Retinal pigment epithelial cell (primary cell): ENCODE results near the gene CDK7.
A peak's percentile ranks its signal among the peaks of the same experiment; 100 is the strongest.

Source experiments
- DNase-seq: peaks from one replicate; pipeline ENCODE4 v3.0.0-alpha.2; 2010; ENCODE audit warnings: low read depth
- H3K4me3 ChIP-seq: 2 replicates; pipeline ENCODE4 v1.5.1; 2011; ENCODE audit warnings: mild to moderate bottlenecking, low read length, control low read depth, moderate library complexity
- TF ChIP-seq, protein P1 (sequence below): conservative IDR thresholded peaks from 2 replicates; pipeline ENCODE4 v1.5.1; 2011; ENCODE audit warnings: low read depth, low read length, control low read depth, inconsistent platforms

The CDK7 gene

DNA sequence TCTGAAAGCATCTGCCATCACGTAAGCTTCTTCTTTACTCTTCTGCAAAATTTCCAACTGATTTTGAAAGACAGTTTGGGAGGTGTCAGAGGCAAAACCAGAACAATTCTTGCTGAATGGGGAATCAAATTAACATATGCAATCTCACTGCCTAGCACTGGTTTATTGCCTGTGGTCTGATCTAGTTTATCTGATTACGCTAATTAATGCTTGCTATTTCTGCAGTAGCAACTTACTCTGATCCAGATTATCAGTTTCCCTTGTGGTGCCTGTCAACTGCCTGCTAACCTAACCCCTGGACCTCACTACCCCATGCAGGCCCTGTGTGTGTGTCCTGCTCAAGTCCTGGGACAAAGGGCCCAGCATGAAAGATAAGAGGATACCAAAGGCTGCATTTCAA lies 57.6 kb downstream of the CDK7 start:
- no peak overlapping the region for H3K4me3 ChIP-seq
- TF ChIP-seq, protein P1, sequence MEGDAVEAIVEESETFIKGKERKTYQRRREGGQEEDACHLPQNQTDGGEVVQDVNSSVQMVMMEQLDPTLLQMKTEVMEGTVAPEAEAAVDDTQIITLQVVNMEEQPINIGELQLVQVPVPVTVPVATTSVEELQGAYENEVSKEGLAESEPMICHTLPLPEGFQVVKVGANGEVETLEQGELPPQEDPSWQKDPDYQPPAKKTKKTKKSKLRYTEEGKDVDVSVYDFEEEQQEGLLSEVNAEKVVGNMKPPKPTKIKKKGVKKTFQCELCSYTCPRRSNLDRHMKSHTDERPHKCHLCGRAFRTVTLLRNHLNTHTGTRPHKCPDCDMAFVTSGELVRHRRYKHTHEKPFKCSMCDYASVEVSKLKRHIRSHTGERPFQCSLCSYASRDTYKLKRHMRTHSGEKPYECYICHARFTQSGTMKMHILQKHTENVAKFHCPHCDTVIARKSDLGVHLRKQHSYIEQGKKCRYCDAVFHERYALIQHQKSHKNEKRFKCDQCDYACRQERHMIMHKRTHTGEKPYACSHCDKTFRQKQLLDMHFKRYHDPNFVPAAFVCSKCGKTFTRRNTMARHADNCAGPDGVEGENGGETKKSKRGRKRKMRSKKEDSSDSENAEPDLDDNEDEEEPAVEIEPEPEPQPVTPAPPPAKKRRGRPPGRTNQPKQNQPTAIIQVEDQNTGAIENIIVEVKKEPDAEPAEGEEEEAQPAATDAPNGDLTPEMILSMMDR: no peak
- DNase-seq: no peak

DNA sequence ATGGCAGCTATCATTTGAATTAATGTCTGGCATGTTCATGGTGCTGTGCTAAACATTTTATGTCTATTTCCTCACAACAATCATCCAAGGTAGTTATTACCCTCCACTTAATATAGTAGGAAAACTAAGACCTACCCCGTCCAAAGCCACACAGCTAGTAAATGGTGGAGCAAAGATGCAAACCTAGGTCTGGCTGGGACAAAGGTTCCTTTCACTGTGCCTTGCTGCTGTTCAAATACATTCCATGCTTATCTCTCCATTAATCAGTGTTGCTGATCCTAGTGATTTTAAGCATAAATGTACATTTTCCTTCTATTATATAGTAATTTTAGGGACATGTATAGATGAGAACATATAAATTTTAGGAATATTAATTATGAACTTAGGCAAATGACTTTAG lies 59.2 kb downstream of the CDK7 start:
- H3K4me3 ChIP-seq: no peak overlapping the region
- DNase-seq: no peak
- TF ChIP-seq, protein P1: no peak

DNA sequence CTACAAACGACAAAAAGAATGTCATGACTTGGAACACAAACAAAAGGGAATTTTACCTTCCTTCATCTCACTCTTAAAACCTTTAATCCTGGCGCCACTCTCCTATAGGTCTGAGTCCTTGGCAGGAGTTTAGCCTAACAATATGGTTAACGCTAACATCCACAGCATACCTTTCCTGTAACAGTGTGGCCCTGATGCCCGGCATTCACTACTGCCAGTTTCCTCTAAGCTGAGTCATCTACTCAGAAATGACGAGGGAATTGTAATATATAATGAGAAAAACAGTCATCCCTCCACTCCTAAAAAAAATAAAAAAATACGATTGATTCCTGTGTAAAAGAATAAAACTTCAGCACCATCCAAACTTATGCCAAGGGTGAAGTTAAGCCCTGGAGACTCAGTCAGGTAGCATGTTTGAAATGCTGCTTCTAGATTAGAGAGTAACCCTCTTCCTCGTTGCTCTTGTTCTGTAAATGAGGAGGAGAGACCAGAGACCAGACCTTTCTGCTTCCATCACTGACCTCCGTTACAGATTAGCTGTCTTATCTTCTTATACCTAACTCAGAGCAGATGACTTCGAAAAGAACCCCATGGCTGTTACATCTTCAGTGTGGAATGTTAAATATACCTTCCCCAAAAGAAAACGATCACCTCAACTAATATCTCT lies 60.5 kb downstream of the CDK7 start:
- peak; percentile 54 for DNase-seq
- no peak overlapping the region for H3K4me3 ChIP-seq
- TF ChIP-seq, protein P1: no peak

DNA sequence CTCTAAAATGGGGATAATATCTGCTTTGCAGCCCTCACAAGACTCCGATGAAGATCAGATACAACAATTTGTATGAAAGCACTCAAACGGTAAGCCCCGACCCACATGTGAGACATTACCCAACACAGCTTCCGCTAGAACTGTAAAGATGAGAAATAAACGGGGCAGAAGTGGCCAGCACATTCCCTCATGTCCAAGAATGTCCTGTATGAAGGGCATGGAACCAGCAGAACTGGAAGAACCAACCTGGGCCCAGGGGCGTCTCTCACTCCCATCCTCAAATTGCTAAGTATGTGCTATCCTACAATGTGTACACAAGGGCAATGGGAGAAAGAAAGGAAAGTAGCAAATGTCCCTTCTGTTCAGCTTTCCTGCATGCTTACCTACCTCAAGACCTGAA lies 64.9 kb downstream of the CDK7 start:
- H3K4me3 ChIP-seq: no peak overlapping the region
- no peak for DNase-seq
- TF ChIP-seq, protein P1: no peak

DNA sequence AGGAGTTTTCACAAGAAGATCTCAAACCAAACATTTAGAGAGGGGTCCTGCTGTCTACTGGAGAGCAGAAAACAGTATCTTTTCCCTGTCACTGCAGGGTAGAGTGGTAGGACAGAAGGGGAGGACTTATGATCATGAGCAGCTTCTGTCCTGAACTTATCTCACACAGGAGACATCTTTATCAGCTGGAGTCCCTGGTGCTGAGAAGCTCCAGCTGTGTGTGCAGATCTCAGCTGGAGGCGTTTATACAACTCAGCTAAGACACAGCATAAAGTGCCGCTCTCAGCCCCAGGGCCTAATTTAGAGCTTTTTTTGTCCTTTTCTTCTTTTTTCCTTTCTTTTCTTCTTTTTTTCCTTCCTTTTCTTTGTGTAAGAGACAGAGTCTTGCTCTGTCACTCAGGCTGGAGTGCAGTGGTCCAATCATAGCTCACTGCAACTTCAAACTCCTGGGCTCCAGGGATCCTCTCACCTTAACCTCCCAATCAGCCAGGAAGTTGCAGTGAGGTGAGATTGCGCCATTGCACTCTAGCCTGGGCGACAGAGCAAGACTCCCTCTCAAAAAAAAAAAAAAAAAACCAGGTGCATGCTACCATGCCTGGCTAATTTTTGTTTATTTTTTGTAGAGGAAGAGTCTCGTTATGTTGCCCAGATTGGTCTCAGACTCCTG lies 66.0 kb downstream of the CDK7 start:
- no peak overlapping the region for H3K4me3 ChIP-seq
- TF ChIP-seq, protein P1: no peak
- DNase-seq: no peak

DNA sequence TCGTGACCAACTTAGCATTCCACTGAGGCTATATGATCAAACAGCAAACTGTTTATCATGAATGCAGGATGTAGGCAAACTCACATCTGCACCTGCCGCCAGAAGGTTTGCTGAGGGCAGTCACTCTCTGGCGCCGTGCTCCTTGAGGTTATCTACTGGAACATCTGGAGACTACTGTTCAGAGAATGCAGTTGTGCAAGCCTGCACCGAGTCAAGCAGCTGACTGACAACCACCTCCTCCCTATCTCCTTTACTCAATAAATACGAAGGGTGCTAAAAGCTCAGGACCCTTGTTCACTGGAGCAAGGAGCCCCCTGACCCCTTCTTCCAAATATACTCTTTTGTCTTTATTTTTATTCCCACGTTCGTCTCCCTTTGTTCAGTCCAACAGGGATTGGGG lies 70.8 kb downstream of the CDK7 start:
- TF ChIP-seq, protein P1: no peak
- no peak overlapping the region for H3K4me3 ChIP-seq
- DNase-seq: no peak

DNA sequence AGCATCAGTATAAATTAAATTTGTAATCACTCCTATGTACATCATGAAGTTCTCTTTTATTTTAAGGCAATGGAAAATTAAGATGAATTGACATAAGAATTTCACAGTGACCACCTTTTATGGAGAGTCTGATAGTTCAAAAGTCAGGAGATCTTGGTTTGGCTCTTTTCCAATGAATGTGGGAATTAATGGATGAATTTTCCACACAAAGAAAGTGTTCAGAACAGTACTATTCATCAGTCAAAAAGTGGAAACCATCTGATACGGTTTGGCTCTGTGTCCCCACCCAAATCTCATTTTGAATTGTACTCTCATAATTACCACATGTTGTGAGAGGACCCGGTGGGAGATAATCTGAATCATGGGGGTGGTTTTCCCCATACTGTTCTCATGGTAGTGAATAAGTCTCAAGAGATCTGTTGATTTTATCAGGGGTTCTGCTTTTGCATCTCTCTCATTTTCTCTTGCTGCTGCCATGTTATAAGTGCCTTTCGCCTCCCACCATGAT lies 73.4 kb downstream of the CDK7 start:
- no peak for DNase-seq
- TF ChIP-seq, protein P1: no peak
- no peak overlapping the region for H3K4me3 ChIP-seq
